ENCODE results near the gene CLCN6. TPM values are rescaled to one million over a fixed set of nuclear protein-coding genes. Genes with fewer than 3 reads are reported as not detected.

The CLCN6 gene
- total RNA-seq, 1 experiment from 2014 or later, result 13.7 TPM

GRCh38 chr1:11880181-11880575, 74.2 kb downstream of the CLCN6 start:
- DNase-seq (ENCODE audit: low read depth, low spot score) (no peak), ATAC-seq (no peak)
- Histone ChIP-seq H3K9me3 (ENCODE audit: control insufficient read depth in 1 of 2, insufficient read depth in 1 of 2, low read depth in 1 of 2, low read length in 2 of 2) (no peaks in the 10 kb centered on the region), H3K27me3 (ENCODE audit: insufficient read depth, low read length) (no peaks in the 10 kb centered on the region), H3K4me1 (ENCODE audit: control insufficient read depth in 1 of 2, insufficient read depth in 2 of 2, low read length in 2 of 2) (peaks cover 0 to 6% of the 10 kb centered on the region in 2 experiments; a peak in 1 of 4 replicates), H3K4me2 (ENCODE audit: low read length) (no peak overlapping the region), H3K4me3 (replicated peaks in 1 of 2; ENCODE audit: low read depth in 1 of 2, low read length in 2 of 2) (no peak overlapping the region), H2AFZ (ENCODE audit: low read depth, low read length, poor library complexity, severe bottlenecking) (no peak overlapping the region), H3K9me2 (ENCODE audit: insufficient read depth) (no peaks in the 10 kb centered on the region), H4K20me1 (ENCODE audit: insufficient read depth) (no peaks in the 10 kb centered on the region), H3K79me2 (ENCODE audit: insufficient read depth, low read length) (no peaks in the 10 kb centered on the region), H3K9ac (ENCODE audit: low read length) (no peak overlapping the region), H3K36me3 (ENCODE audit: control insufficient read depth in 1 of 2, insufficient read depth in 2 of 2, low read length in 2 of 2) (no peaks in the 10 kb centered on the region), H3K27ac (ENCODE audit: low read depth, low read length) (no peak overlapping the region)
- TF ChIP-seq ZBTB33 (IDR thresholded peaks at IDR 0.05; ENCODE audit: extremely low read depth, insufficient replicate concordance, low read length) (no peak), ZFX (IDR thresholded peaks at IDR 0.05) (no peak), RAD21 (IDR thresholded peaks at IDR 0.05; ENCODE audit: low read depth) (no peak), TCF7L2 (IDR thresholded peaks at IDR 0.05; ENCODE audit: borderline replicate concordance, extremely low read depth, insufficient read depth, insufficient read length) (no peak), YY1 (IDR thresholded peaks at IDR 0.05; ENCODE audit: extremely low read depth, insufficient replicate concordance, low read depth, low read length) (no peak), CEBPB (IDR thresholded peaks at IDR 0.05; ENCODE audit: low read depth) (no peak), CTCF (IDR thresholded peaks at IDR 0.05 in 2 of 3, conservative IDR thresholded peaks at IDR 0.05 in 1 of 3; ENCODE audit: borderline replicate concordance in 1 of 3, insufficient read depth in 1 of 3, low read depth in 2 of 3, low read length in 2 of 3) (no peak), JUND (IDR thresholded peaks at IDR 0.05) (no peak), FOSL1 (IDR thresholded peaks at IDR 0.05; ENCODE audit: low read depth) (no peak)
- POLR2A ChIA-PET, result interaction anchor here (1.2 to 1.8 kb wide), 2 partner anchors 28 to 29 kb away, joined by 4 to 6 read pairs; no protein-coding TSS in a partner anchor
- no TSS peak for BruUV-seq (replicated peaks)
- RAD21 ChIA-PET (ENCODE audit: low non-redundant PET in 1 of 2, low total read pairs in 2 of 2, uncharacterized antibody in 2 of 2, unreplicated experiment in 2 of 2), result interaction anchor here in 1 of 2 experiments (0.6 kb wide), 1 partner anchor 87 kb away, joined by 5 read pairs; no protein-coding TSS in a partner anchor
- CTCF ChIA-PET, result interaction anchor here (0.7 kb wide), 1 partner anchor 40 kb away, joined by 6 read pairs; no protein-coding TSS in a partner anchor
- intact Hi-C loops (cut with micrococcal nuclease), result no loop called here

Data from HCT116 (cell line).